Ovary (tissue), 9 donors: ENCODE results near the gene RNF128. TPM values are rescaled to one million over a fixed set of nuclear protein-coding genes. Genes with fewer than 3 reads are reported as not detected.

ENCODE experiments used
- DNase-seq, 5 donors: peaks; one replicate each; pipeline ENCODE4 v3.0.0-alpha.2; 2019 to 2020
- H3K27ac ChIP-seq, 2 donors: fragments of 200-600 bp; one replicate each; pipeline versions ENCODE4 v1.5.1 to v1.8.0; 2019 to 2022
- H3K27me3 ChIP-seq: fragments of 200-600 bp; one replicate; pipeline ENCODE4 v1.8.0; 2022
- H3K36me3 ChIP-seq: fragments of 200-600 bp; sonication (generic); one replicate; pipeline ENCODE4 v1.5.1; 2019
- H3K4me1 ChIP-seq: one replicate; pipeline ENCODE4 v1.8.1; 2013; ENCODE audit warnings: mild to moderate bottlenecking, moderate library complexity; ENCODE audit not compliant: insufficient read depth
- H3K4me3 ChIP-seq: fragments of 200-600 bp; sonication (generic); one replicate; pipeline ENCODE4 v1.5.1; 2017
- H3K9me3 ChIP-seq, 2 donors: fragments of 200-600 bp in 1 of 2; sonication (generic) in 1 of 2; one replicate each; pipeline versions ENCODE4 v1.5.1 to v1.8.1; 2013 to 2019; ENCODE audit warnings: mild to moderate bottlenecking in 1 of 2, moderate library complexity in 1 of 2
- CTCF ChIP-seq, 3 donors: fragments of 450-650 bp in 2 of 3; fragments of 200-600 bp in 1 of 3; IDR thresholded peaks; one replicate each; pipeline versions ENCODE4 v1.5.1 to v1.8.0; 2016 to 2022; ENCODE audit warnings: antibody characterized with exemption in 3 of 3, mild to moderate bottlenecking in 1 of 3
- EP300 ChIP-seq: sonication (generic); formaldehyde crosslinking; IDR thresholded peaks from one replicate; pipeline ENCODE4 v1.6.1; 2017; ENCODE audit warnings: antibody characterized with exemption
- POLR2A ChIP-seq: fragments of 450-650 bp; IDR thresholded peaks from one replicate; pipeline ENCODE4 v1.6.1; 2017; ENCODE audit warnings: antibody characterized with exemption, mild to moderate bottlenecking, moderate library complexity
- WGBS, 3 donors: extraction: QIAGEN DNeasy Blood & Tissue Kit in 1 of 3; methylation state at CpG; one replicate each; pipeline versions ENCODE4 v1.1.5 to v1.1.7; 2013 to 2017; 5-methylcytosine and 5-hydroxymethylcytosine counted together
- intact Hi-C, 4 donors: fragments of 100-400 bp; cut with DNase I; formaldehyde crosslinking; loops; one replicate each; pipeline versions ENCODE4 v1.11.0 to v1.15.1; 2022 to 2023
- polyA plus RNA-seq, 2 donors: library from polyadenylated mRNA; stranded (reverse); fragments of 200-250 nt in 1 of 2; fragments of 350-450 nt in 1 of 2; fragmentation: Illumina TruSeq in 1 of 2; extraction: RNeasy Lipid Tissue Mini Kit (QIAGEN cat#74804) in 1 of 2; gene quantifications; one replicate each; pipeline ENCODE4 v1.2.3, GENCODE V29; 2013 to 2014
- total RNA-seq, 7 donors: library from RNA; depleted of rRNA in 2 of 7; stranded (reverse); fragments of >200 nt in 2 of 7; fragmentation: NEBNext Ultra II Directional in 3 of 7; extraction: Animal tissue kit (Norgen Biotek cat#: 25700) in 3 of 7; gene quantifications; one replicate each; pipeline versions ENCODE4 v1.1.0 to v1.2.4, GENCODE V29; 2016 to 2023
- donor health status: DM: no; HTN: no; CAD: no; lungs with moderate emphysema.
- donor health status: DM: no; HTN: no; CAD: no.
- donor health status: Bipolar disorder and iron deficiency.
- donor health status: DM: yes; HTN: yes; CAD: no.
- donor health status: DM: no; HTN: no; CAD: no.
- donor health status: DM: yes; HTN: yes; CAD: no.

Gene RNF128
- total and polyA plus RNA-seq, 9 donors, result 0.24 to 4.0 (median 1.2) TPM

- intact Hi-C loops, result no loop called here
- Histone ChIP-seq H3K27ac (no peak overlapping the region), H3K9me3 (no peaks in the 10 kb centered on the region), H3K4me3 (no peak overlapping the region), H3K36me3 (no peaks in the 10 kb centered on the region), H3K27me3 (no peaks in the 10 kb centered on the region), H3K4me1 (no peaks in the 10 kb centered on the region)
- WGBS, 3 donors, result 11 to 17% (median 17%) methylated on average over 1 of the region's 1 CpG
- TF ChIP-seq CTCF (IDR thresholded peaks at IDR 0.05), result no peak
- no peak for TF ChIP-seq POLR2A
- no peak for TF ChIP-seq EP300
- no peak for DNase-seq
Measured at GRCh38 chrX:106716463-106716862, 10.0 kb upstream of the RNF128 start.

DNA sequence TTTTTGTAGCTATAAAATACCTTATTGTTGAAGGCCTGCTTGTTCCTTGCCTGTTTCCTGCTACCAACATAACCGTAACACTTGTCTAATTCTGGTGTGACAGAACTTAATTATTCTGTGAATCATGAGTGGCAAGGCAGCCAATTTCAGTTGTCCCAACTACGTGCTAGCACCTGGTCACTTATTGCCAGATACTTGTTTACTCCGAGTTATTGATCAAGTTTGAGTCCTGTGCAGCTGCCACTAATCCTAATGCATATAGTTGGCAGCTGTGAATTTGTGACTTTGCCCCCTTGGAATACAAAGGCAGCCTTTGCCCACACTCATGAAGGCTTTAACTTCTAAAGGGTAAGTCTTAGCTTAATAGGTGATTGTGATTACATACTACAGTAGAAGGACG lies 7.8 kb upstream of the RNF128 start:
- Histone ChIP-seq H3K4me3 (no peak overlapping the region), H3K9me3 (no peaks in the 10 kb centered on the region), H3K27me3 (no peaks in the 10 kb centered on the region), H3K27ac (no peak overlapping the region), H3K4me1 (no peaks in the 10 kb centered on the region), H3K36me3 (no peaks in the 10 kb centered on the region)
- WGBS, 3 donors, result 65 to 73% (median 66%) methylated on average over 4 of the region's 4 CpGs
- DNase-seq, result no peak
- intact Hi-C loops, result no loop called here
- no peak for TF ChIP-seq EP300
- no peak for TF ChIP-seq POLR2A
- no peak for TF ChIP-seq CTCF (IDR thresholded peaks at IDR 0.05)

DNA sequence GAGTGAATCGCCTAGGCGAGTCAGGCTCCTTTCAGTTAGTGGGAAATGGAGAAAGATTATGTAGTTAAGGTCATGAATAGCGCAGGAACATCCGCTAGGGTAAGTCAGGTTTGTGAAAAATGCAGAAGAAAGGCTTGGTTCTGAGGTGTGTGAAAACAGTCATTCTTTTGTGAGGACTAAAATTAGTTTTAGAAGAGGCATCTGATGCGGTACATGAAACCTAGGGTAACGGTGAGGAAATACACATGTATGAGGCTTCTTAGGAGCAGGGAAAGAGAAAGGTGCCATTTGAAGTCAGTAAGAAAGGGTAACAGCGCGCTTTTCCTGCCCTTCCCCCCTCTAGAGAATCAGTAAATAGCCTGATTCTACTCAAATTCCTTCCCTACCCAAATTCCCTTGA lies 570 bp upstream of the RNF128 start:
- peak overlapping the region; percentile 40 for H3K4me3 ChIP-seq
- peaks cover 1% of the 10 kb centered on the region for H3K4me1 ChIP-seq
- H3K9me3 ChIP-seq, result peaks cover 0 to 5% of the 10 kb centered on the region in 2 donors
- no peak for DNase-seq
- WGBS, 3 donors, result 22 to 34% (median 31%) methylated on average over 8 of the region's 8 CpGs
- intact Hi-C loops, result no loop called here
- TF ChIP-seq POLR2A (no peak), CTCF (IDR thresholded peaks at IDR 0.05) (no peak), EP300 (no peak)
- no peaks in the 10 kb centered on the region for H3K27me3 ChIP-seq
- H3K36me3 ChIP-seq, result no peaks in the 10 kb centered on the region
- H3K27ac ChIP-seq, result no peak overlapping the region

- Histone ChIP-seq H3K27ac (no peak overlapping the region), H3K9me3 (peaks cover 0 to 5% of the 10 kb centered on the region in 2 donors), H3K27me3 (no peaks in the 10 kb centered on the region), H3K36me3 (no peaks in the 10 kb centered on the region), H3K4me3 (no peak overlapping the region), H3K4me1 (peaks cover 1% of the 10 kb centered on the region)
- no peak for DNase-seq
- TF ChIP-seq POLR2A (no peak), EP300 (no peak), CTCF (IDR thresholded peaks at IDR 0.05) (no peak)
- intact Hi-C loops, result no loop called here
- 61 to 83% (median 75%) methylated on average over 2 of the region's 2 CpGs for WGBS, 3 donors
Measured at GRCh38 chrX:106728337-106728736, 1.8 kb downstream of the RNF128 start.

- TF ChIP-seq CTCF (IDR thresholded peaks at IDR 0.05) (no peak), EP300 (no peak), POLR2A (no peak)
- DNase-seq, result no peak
- no peak overlapping the region for H3K27ac ChIP-seq
- H3K36me3 ChIP-seq, result no peaks in the 10 kb centered on the region
- intact Hi-C loops, result no loop called here
- no peak overlapping the region for H3K4me3 ChIP-seq
- H3K27me3 ChIP-seq, result no peaks in the 10 kb centered on the region
- peaks cover 1% of the 10 kb centered on the region for H3K4me1 ChIP-seq
- H3K9me3 ChIP-seq, result peaks cover 0 to 5% of the 10 kb centered on the region in 2 donors
- 62 to 72% (median 68%) methylated on average over 4 of the region's 4 CpGs for WGBS, 3 donors
Measured at GRCh38 chrX:106730401-106730800, 3.9 kb downstream of the RNF128 start.
